Neural cell (in vitro differentiated cells): ENCODE measurements around the gene ZHX3. TPM values are rescaled to one million over a fixed set of nuclear protein-coding genes. Genes with fewer than 3 reads are reported as not detected.

ENCODE experiments used
- H2AFZ ChIP-seq: fragments of 200-600, 300-800 bp; sonication (generic), shearing (Covaris generic); 2 replicates; pipeline ENCODE4 v1.6.0; 2014; ENCODE audit warnings: low read depth, mild to moderate bottlenecking, antibody characterized with exemption, low read length, moderate library complexity
- H3F3A ChIP-seq: fragments of 200-600 bp; shearing (Covaris generic); 2 replicates; pipeline ENCODE4 v1.6.1; 2016; ENCODE audit warnings: mild to moderate bottlenecking, moderate library complexity, mixed read lengths, antibody characterized with exemption, low read length; ENCODE audit not compliant: insufficient read depth, poor library complexity, severe bottlenecking
- H3K27ac ChIP-seq: fragments of 200-600, 300-800 bp; sonication (generic), shearing (Covaris generic); 2 replicates; pipeline ENCODE4 v1.5.1; 2014; ENCODE audit warnings: mild to moderate bottlenecking, low read length, moderate library complexity
- H3K27me3 ChIP-seq: fragments of 300-800, 200-600 bp; sonication (generic), shearing (Covaris generic); 2 replicates; pipeline ENCODE4 v1.6.0; 2014; ENCODE audit warnings: mild to moderate bottlenecking, low read depth, low read length, moderate library complexity; ENCODE audit not compliant: insufficient read depth
- H3K36me3 ChIP-seq: fragments of 300-800, 200-600 bp; sonication (generic), shearing (Covaris generic); 2 replicates; pipeline ENCODE4 v1.5.1; 2014; ENCODE audit warnings: mild to moderate bottlenecking, antibody characterized with exemption, low read length, moderate library complexity; ENCODE audit not compliant: insufficient read depth
- H3K4me2 ChIP-seq: fragments of 300-800, 200-600 bp; sonication (generic), shearing (Covaris generic); 2 replicates; pipeline ENCODE4 v1.6.0; 2014; ENCODE audit warnings: mild to moderate bottlenecking, low read length
- H3K4me3 ChIP-seq: fragments of 300-800, 200-600 bp; sonication (generic), shearing (Covaris generic); 2 replicates; pipeline ENCODE4 v1.5.1; 2014; ENCODE audit warnings: mild to moderate bottlenecking, low read length, moderate library complexity
- H3K79me2 ChIP-seq: fragments of 200-600 bp; shearing (Covaris generic); replicated peaks from 2 replicates; pipeline ENCODE4 v1.6.0; 2014; ENCODE audit warnings: mild to moderate bottlenecking, low read length, moderate library complexity; ENCODE audit not compliant: insufficient read depth
- H3K9ac ChIP-seq: fragments of 300-800, 200-600 bp; sonication (generic), shearing (Covaris generic); 2 replicates; pipeline ENCODE4 v1.6.1; 2016; ENCODE audit warnings: mild to moderate bottlenecking, low read length, mixed read lengths
- H3K9me2 ChIP-seq: fragments of 200-600 bp; shearing (Covaris generic); 2 replicates; pipeline ENCODE4 v1.6.1; 2016; ENCODE audit warnings: mild to moderate bottlenecking, low read length, mixed read lengths; ENCODE audit not compliant: insufficient read depth
- H3K9me3 ChIP-seq: fragments of 200-600, 300-800 bp; sonication (generic), shearing (Covaris generic); 2 replicates; pipeline ENCODE4 v1.6.1; 2016; ENCODE audit warnings: mild to moderate bottlenecking, mixed run types, low read length, moderate library complexity, mixed read lengths
- H4K20me1 ChIP-seq: fragments of 200-600 bp; shearing (Covaris generic); 2 replicates; pipeline ENCODE4 v1.6.1; 2016; ENCODE audit warnings: mild to moderate bottlenecking, mixed run types; ENCODE audit not compliant: insufficient read depth
- EP300 ChIP-seq: fragments of 450-650 bp; conservative IDR thresholded peaks from 2 replicates; pipeline ENCODE4 v1.6.1; 2014; ENCODE audit warnings: antibody characterized with exemption, mild to moderate bottlenecking, moderate library complexity; ENCODE audit not compliant: poor library complexity, severe bottlenecking
- EZH2 ChIP-seq: fragments of 200-600, 300-800 bp; shearing (Covaris generic), sonication (generic); IDR thresholded peaks from 2 replicates; pipeline ENCODE4 v1.6.1; 2014; ENCODE audit warnings: antibody characterized with exemption, low read length, borderline replicate concordance, mild to moderate bottlenecking; ENCODE audit not compliant: insufficient read depth, poor library complexity, severe bottlenecking
- MXI1 ChIP-seq: fragments of 450-650 bp; conservative IDR thresholded peaks from 2 replicates; pipeline ENCODE4 v1.6.1; 2014; ENCODE audit warnings: antibody characterized with exemption, mild to moderate bottlenecking; ENCODE audit not compliant: poor library complexity, severe bottlenecking
- POLR2AphosphoS5 ChIP-seq: IDR thresholded peaks from 2 replicates; pipeline ENCODE4 v1.6.1; 2012
- RAD21 ChIP-seq: fragments of 450-650 bp; conservative IDR thresholded peaks from 2 replicates; pipeline ENCODE4 v1.6.1; 2014; ENCODE audit warnings: antibody characterized with exemption, mild to moderate bottlenecking, moderate library complexity
- SMC3 ChIP-seq: fragments of 450-650 bp; conservative IDR thresholded peaks from 2 replicates; pipeline ENCODE4 v1.6.1; 2014; ENCODE audit warnings: antibody characterized with exemption, mild to moderate bottlenecking, moderate library complexity; ENCODE audit not compliant: poor library complexity
- TAF1 ChIP-seq: IDR thresholded peaks from 2 replicates; pipeline ENCODE4 v1.6.1; 2012; ENCODE audit warnings: low read depth
- polyA plus RNA-seq: library from polyadenylated mRNA; depleted of rRNA; stranded (reverse); fragments of >200 nt; gene quantifications from 2 replicates; pipeline ENCODE4 v1.2.3, GENCODE V29; 2014
- TF ChIP-seq, protein P1 (sequence below): fragments of 450-650 bp; IDR thresholded peaks from 2 replicates; pipeline ENCODE4 v1.5.1; 2014; ENCODE audit warnings: antibody characterized with exemption, mild to moderate bottlenecking, moderate library complexity; ENCODE audit not compliant: poor library complexity, severe bottlenecking
- TF ChIP-seq, protein P2 (sequence below): IDR thresholded peaks from 2 replicates; pipeline ENCODE4 v1.6.1; 2012; ENCODE audit warnings: borderline replicate concordance

Gene ZHX3
- polyA plus RNA-seq, 1 donor from 2014 or later: 10.3 TPM

DNA sequence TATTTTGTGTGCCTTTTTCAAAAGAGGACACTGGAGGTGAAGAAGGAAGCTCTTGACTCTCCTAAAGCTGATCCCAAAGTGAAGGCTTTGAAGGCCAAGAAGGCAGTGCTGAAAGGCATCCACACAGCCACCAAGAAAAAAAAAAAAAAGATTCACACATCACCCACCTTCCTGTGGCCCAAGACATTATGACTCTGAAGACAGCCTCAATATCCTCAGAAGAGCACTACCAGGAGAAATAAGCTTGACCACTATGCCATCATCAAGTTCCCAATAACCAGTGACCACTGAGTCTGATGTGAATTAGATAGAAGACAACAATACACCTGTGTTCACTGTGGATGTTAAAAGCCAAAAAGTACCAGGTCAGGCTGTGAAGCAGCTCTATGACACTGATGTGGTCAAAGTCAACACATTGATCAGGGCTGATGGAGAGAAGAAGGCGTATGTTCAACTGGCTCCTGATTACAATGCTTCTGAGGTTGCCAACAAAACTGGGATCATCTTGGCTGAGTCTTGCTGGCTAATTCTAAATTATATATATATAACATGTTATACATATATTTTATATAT is 120.8 kb downstream of the ZHX3 start:
- H3K9ac ChIP-seq: no peak overlapping the region
- H3F3A ChIP-seq: no peaks in the 10 kb centered on the region
- no peak overlapping the region for H2AFZ ChIP-seq
- TF ChIP-seq, protein P1, sequence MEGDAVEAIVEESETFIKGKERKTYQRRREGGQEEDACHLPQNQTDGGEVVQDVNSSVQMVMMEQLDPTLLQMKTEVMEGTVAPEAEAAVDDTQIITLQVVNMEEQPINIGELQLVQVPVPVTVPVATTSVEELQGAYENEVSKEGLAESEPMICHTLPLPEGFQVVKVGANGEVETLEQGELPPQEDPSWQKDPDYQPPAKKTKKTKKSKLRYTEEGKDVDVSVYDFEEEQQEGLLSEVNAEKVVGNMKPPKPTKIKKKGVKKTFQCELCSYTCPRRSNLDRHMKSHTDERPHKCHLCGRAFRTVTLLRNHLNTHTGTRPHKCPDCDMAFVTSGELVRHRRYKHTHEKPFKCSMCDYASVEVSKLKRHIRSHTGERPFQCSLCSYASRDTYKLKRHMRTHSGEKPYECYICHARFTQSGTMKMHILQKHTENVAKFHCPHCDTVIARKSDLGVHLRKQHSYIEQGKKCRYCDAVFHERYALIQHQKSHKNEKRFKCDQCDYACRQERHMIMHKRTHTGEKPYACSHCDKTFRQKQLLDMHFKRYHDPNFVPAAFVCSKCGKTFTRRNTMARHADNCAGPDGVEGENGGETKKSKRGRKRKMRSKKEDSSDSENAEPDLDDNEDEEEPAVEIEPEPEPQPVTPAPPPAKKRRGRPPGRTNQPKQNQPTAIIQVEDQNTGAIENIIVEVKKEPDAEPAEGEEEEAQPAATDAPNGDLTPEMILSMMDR: no peak
- no peak for TF ChIP-seq SMC3
- no peaks in the 10 kb centered on the region for H3K27me3 ChIP-seq
- H4K20me1 ChIP-seq: no peaks in the 10 kb centered on the region
- peaks cover 5% of the 10 kb centered on the region for H3K9me3 ChIP-seq
- H3K36me3 ChIP-seq: peaks cover 9% of the 10 kb centered on the region
- H3K79me2 ChIP-seq: no peaks in the 10 kb centered on the region
- no peaks in the 10 kb centered on the region for H3K9me2 ChIP-seq
- H3K27ac ChIP-seq: no peak overlapping the region
- no peak overlapping the region for H3K4me2 ChIP-seq
- H3K4me3 ChIP-seq: no peak overlapping the region

DNA sequence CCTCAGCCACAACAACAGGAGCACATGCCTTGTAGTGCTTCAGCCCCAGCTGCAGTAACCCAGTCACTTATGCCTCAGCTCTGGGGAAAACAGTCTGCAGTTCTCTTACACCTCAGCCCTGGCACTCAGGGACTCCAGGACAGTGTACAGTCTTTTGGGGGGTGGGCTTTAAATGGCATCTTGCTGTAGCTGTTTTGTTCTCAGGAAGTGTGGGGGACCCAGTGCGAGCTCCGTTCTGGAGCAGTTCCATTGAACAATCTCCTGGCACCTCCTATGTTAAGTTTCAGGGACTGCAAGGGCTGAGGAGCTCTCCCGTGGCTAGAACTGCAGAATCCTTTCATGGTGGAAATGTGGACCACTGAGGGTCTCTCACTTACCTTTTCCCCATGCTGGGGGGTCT is 125.0 kb downstream of the ZHX3 start:
- H3K36me3 ChIP-seq: peaks cover 8% of the 10 kb centered on the region

More for the DNA sequence above, 125.0 kb downstream of the ZHX3 start:
- Histone ChIP-seq H3K9ac (no peak overlapping the region), H3K9me2 (no peaks in the 10 kb centered on the region), H3K4me2 (no peak overlapping the region), H4K20me1 (no peaks in the 10 kb centered on the region), H3K27ac (no peak overlapping the region), H2AFZ (no peak overlapping the region), H3F3A (no peaks in the 10 kb centered on the region), H3K4me3 (no peak overlapping the region), H3K79me2 (no peaks in the 10 kb centered on the region), H3K27me3 (no peaks in the 10 kb centered on the region), H3K9me3 (peaks cover 7% of the 10 kb centered on the region)
- TF ChIP-seq MXI1 (no peak), EZH2 (no peak), TAF1 (no peak), SMC3 (no peak), EP300 (no peak), POLR2AphosphoS5 (no peak), RAD21 (no peak)
- TF ChIP-seq, protein P2, sequence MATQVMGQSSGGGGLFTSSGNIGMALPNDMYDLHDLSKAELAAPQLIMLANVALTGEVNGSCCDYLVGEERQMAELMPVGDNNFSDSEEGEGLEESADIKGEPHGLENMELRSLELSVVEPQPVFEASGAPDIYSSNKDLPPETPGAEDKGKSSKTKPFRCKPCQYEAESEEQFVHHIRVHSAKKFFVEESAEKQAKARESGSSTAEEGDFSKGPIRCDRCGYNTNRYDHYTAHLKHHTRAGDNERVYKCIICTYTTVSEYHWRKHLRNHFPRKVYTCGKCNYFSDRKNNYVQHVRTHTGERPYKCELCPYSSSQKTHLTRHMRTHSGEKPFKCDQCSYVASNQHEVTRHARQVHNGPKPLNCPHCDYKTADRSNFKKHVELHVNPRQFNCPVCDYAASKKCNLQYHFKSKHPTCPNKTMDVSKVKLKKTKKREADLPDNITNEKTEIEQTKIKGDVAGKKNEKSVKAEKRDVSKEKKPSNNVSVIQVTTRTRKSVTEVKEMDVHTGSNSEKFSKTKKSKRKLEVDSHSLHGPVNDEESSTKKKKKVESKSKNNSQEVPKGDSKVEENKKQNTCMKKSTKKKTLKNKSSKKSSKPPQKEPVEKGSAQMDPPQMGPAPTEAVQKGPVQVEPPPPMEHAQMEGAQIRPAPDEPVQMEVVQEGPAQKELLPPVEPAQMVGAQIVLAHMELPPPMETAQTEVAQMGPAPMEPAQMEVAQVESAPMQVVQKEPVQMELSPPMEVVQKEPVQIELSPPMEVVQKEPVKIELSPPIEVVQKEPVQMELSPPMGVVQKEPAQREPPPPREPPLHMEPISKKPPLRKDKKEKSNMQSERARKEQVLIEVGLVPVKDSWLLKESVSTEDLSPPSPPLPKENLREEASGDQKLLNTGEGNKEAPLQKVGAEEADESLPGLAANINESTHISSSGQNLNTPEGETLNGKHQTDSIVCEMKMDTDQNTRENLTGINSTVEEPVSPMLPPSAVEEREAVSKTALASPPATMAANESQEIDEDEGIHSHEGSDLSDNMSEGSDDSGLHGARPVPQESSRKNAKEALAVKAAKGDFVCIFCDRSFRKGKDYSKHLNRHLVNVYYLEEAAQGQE: no peak
- TF ChIP-seq, protein P1: no peak
